Smooth muscle cell (in vitro differentiated cells): Measurements from ENCODE around the gene VWC2. TPM values are rescaled to one million over a fixed set of nuclear protein-coding genes. Genes with fewer than 3 reads are reported as not detected.

Experiments used
- DNase-seq: peaks from one replicate; lab custom pipeline; 2025; ENCODE audit not compliant: unreplicated experiment; lab: John Stamatoyannopoulos, UW
- H2AFZ ChIP-seq: fragments of 200-600 bp; sonication (generic); 2 replicates; pipeline ENCODE4 v1.6.0; 2016; ENCODE audit warnings: antibody characterized with exemption, low read depth, mild to moderate bottlenecking
- H3F3A ChIP-seq: fragments of 200-600 bp; sonication (generic); 2 replicates; pipeline ENCODE4 v1.6.0; 2017; ENCODE audit warnings: antibody characterized with exemption, low read depth
- H3K27ac ChIP-seq: fragments of 200-600 bp; sonication (generic); 2 replicates; pipeline ENCODE4 v1.5.1; 2016; ENCODE audit warnings: low read depth, mild to moderate bottlenecking
- H3K27me3 ChIP-seq: fragments of 200-600 bp; sonication (generic); 2 replicates; pipeline ENCODE4 v1.6.1; 2016; ENCODE audit warnings: low read depth, mild to moderate bottlenecking
- H3K36me3 ChIP-seq: fragments of 200-600 bp; sonication (generic); 2 replicates; pipeline ENCODE4 v1.5.1; 2016; ENCODE audit warnings: low read depth
- H3K4me1 ChIP-seq: fragments of 200-600 bp; sonication (generic); 2 replicates; pipeline ENCODE4 v1.5.1; 2016; ENCODE audit warnings: low read depth
- H3K4me2 ChIP-seq: fragments of 200-600 bp; sonication (generic); 2 replicates; pipeline ENCODE4 v1.6.0; 2016; ENCODE audit warnings: mild to moderate bottlenecking
- H3K4me3 ChIP-seq: fragments of 200-600 bp; sonication (generic); 2 replicates; pipeline ENCODE4 v1.5.1; 2016; ENCODE audit warnings: mild to moderate bottlenecking
- H3K79me2 ChIP-seq: fragments of 200-600 bp; sonication (generic); 2 replicates; pipeline ENCODE4 v1.6.0; 2016; ENCODE audit warnings: low read depth, mild to moderate bottlenecking
- H3K9ac ChIP-seq: fragments of 200-600 bp; sonication (generic); 2 replicates; pipeline ENCODE4 v1.6.0; 2016; ENCODE audit warnings: low read depth
- H3K9me3 ChIP-seq: fragments of 200-600 bp; sonication (generic); replicated peaks from 2 replicates; pipeline ENCODE4 v1.5.1; 2016; ENCODE audit warnings: low read depth
- H4K20me1 ChIP-seq: fragments of 200-600 bp; sonication (generic); 2 replicates; pipeline ENCODE4 v1.6.0; 2016; ENCODE audit warnings: low read depth
- WGBS: methylation state at CpG from one replicate; pipeline ENCODE4 v1.1.7; 2016; ENCODE audit warnings: low lambda C conversion rate; 5-methylcytosine and 5-hydroxymethylcytosine counted together
- polyA plus RNA-seq: library from polyadenylated mRNA; unstranded; fragments of >200 nt; fragmentation: Nextera tagmentation; extraction: Ambion mirVana; gene quantifications from 2 replicates; pipeline ENCODE4 v1.2.1, GENCODE V29; 2016
- total RNA-seq: library from RNA; depleted of rRNA; stranded (reverse); fragments of >200 nt; gene quantifications from 2 replicates; pipeline ENCODE4 v1.2.3, GENCODE V29; 2014
- TF ChIP-seq, protein P1 (sequence below): fragments of 200-600 bp; sonication (generic); IDR thresholded peaks from 2 replicates; pipeline ENCODE4 v1.5.1; 2017; ENCODE audit warnings: borderline replicate concordance, mild to moderate bottlenecking, antibody characterized with exemption; ENCODE audit not compliant: insufficient read depth, poor library complexity, severe bottlenecking

The VWC2 gene
- total and polyA plus RNA-seq, 2 experiments from 2014 or later, result not detected

DNA sequence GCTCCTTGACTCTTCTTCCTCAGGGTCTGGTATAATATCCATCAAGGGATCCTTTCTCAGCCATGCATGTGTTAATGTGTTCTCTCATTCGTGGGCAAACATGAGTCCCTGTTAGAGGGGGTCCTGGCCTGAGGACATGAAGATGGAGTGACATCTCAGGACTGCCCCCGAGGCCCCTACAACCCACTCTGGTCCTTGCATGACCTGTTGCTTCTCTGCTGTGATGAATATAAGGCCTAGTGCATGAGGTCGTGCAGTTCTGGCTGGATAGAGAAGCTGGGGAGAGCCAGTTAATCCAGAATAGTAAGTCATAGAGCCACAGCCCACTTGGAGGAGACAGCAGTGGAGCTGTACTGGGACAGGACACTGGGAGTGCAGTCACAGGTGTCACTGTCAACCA lies 4.6 kb upstream of the VWC2 start:
- Histone ChIP-seq H4K20me1 (no peaks in the 10 kb centered on the region), H3K4me1 (no peaks in the 10 kb centered on the region), H3K79me2 (no peaks in the 10 kb centered on the region), H3K9me3 (no peaks in the 10 kb centered on the region), H3K4me3 (no peak overlapping the region), H3K36me3 (no peaks in the 10 kb centered on the region), H3K4me2 (no peak overlapping the region), H3K27ac (no peak overlapping the region), H3K27me3 (peaks cover 73% of the 10 kb centered on the region), H3K9ac (no peak overlapping the region), H2AFZ (no peak overlapping the region), H3F3A (no peaks in the 10 kb centered on the region)
- DNase-seq, result no peak
- TF ChIP-seq, protein P1, sequence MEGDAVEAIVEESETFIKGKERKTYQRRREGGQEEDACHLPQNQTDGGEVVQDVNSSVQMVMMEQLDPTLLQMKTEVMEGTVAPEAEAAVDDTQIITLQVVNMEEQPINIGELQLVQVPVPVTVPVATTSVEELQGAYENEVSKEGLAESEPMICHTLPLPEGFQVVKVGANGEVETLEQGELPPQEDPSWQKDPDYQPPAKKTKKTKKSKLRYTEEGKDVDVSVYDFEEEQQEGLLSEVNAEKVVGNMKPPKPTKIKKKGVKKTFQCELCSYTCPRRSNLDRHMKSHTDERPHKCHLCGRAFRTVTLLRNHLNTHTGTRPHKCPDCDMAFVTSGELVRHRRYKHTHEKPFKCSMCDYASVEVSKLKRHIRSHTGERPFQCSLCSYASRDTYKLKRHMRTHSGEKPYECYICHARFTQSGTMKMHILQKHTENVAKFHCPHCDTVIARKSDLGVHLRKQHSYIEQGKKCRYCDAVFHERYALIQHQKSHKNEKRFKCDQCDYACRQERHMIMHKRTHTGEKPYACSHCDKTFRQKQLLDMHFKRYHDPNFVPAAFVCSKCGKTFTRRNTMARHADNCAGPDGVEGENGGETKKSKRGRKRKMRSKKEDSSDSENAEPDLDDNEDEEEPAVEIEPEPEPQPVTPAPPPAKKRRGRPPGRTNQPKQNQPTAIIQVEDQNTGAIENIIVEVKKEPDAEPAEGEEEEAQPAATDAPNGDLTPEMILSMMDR, result no peak
- WGBS, result 49% methylated on average over 3 of the region's 3 CpGs

- no peak overlapping the region for H3K27ac ChIP-seq
- no peak overlapping the region for H3K9ac ChIP-seq
- H4K20me1 ChIP-seq, result no peaks in the 10 kb centered on the region
- no peaks in the 10 kb centered on the region for H3K79me2 ChIP-seq
- no peak overlapping the region for H2AFZ ChIP-seq
- H3K36me3 ChIP-seq, result no peaks in the 10 kb centered on the region
- DNase-seq, result no peak
- peaks cover 78% of the 10 kb centered on the region for H3K27me3 ChIP-seq
- no peak overlapping the region for H3K4me2 ChIP-seq
- peaks cover 4% of the 10 kb centered on the region for H3K4me1 ChIP-seq
- H3K9me3 ChIP-seq, result no peaks in the 10 kb centered on the region
- H3F3A ChIP-seq, result no peaks in the 10 kb centered on the region
- TF ChIP-seq, protein P1, result no peak
- no peak overlapping the region for H3K4me3 ChIP-seq
Observed at GRCh38 chr7:49769285-49769857, 4.1 kb upstream of the VWC2 start.

- Histone ChIP-seq H3F3A (no peaks in the 10 kb centered on the region), H2AFZ (no peak overlapping the region), H3K27ac (no peak overlapping the region), H3K9ac (no peak overlapping the region), H4K20me1 (no peaks in the 10 kb centered on the region), H3K9me3 (no peaks in the 10 kb centered on the region), H3K4me3 (no peak overlapping the region), H3K4me1 (peaks cover 17% of the 10 kb centered on the region), H3K27me3 (peaks cover 89% of the 10 kb centered on the region), H3K4me2 (no peak overlapping the region), H3K79me2 (no peaks in the 10 kb centered on the region), H3K36me3 (no peaks in the 10 kb centered on the region)
- 95% methylated on average over 4 of the region's 4 CpGs for WGBS
- no peak for DNase-seq
- TF ChIP-seq, protein P1, result no peak
Observed at GRCh38 chr7:49770838-49771237, 2.6 kb upstream of the VWC2 start.
